ENCODE measurements around the gene EPOP.

EPOP gene

GRCh38 chr17:38716368-38717005 is 41.7 kb upstream of the EPOP start:
- no peak overlapping the region for H3K4me3 ChIP-seq (ENCODE audit: control insufficient read depth in 1 of 7, extremely low read depth in 1 of 7, insufficient read depth in 4 of 7, low read depth in 2 of 7, low read length in 6 of 7)
- ChIA-PET POLR2A (interaction anchor here (1.1 kb wide), 1 partner anchor 21 kb away, joined by 3 read pairs; no protein-coding TSS in a partner anchor), CTCF (interaction anchor here (0.8 to 1.7 kb wide), 6 partner anchors 10 to 39 kb away, joined by 3 to 4 read pairs (median 3); no protein-coding TSS in a partner anchor)
- no peak overlapping the region for H3K27ac ChIP-seq (ENCODE audit: insufficient read depth in 1 of 2, low read depth in 1 of 2, low read length in 2 of 2, poor library complexity in 1 of 2, severe bottlenecking in 2 of 2)
- no peaks in the 10 kb centered on the region for H3K27me3 ChIP-seq (replicated peaks in 2 of 5; ENCODE audit: control insufficient read depth in 4 of 5, insufficient read depth in 5 of 5, low read length in 4 of 5)
- no peak for DNase-seq
- H3K9me3 ChIP-seq (ENCODE audit: control extremely low read depth in 1 of 5, control insufficient read depth in 4 of 5, insufficient read depth in 2 of 5, low read depth in 1 of 5, low read length in 4 of 5): no peaks in the 10 kb centered on the region
- 92% methylated on average over 10 of the region's 18 CpGs for WGBS (ENCODE audit: insufficient coverage)
- peaks cover 16 to 84% (median 67%) of the 10 kb centered on the region in 4 experiments for H3K36me3 ChIP-seq (ENCODE audit: control insufficient read depth in 4 of 4, insufficient read depth in 4 of 4, low read length in 3 of 4)
- H3K4me1 ChIP-seq (ENCODE audit: control extremely low read depth in 1 of 4, control insufficient read depth in 4 of 4, insufficient read depth in 4 of 4, low read length in 3 of 4): peaks cover 0 to 12% (median 11%) of the 10 kb centered on the region in 4 experiments

- no peak for DNase-seq
- ChIA-PET CTCF (interaction anchor here (1.3 to 1.8 kb wide), 3 partner anchors 9 to 20 kb away, joined by 4 to 9 read pairs (median 4); no protein-coding TSS in a partner anchor), POLR2A (no interaction called here)
- no peaks in the 10 kb centered on the region for H3K27me3 ChIP-seq (replicated peaks in 2 of 5; ENCODE audit: control insufficient read depth in 4 of 5, insufficient read depth in 5 of 5, low read length in 4 of 5)
- peaks cover 0 to 23% (median 22%) of the 10 kb centered on the region in 4 experiments for H3K4me1 ChIP-seq (ENCODE audit: control extremely low read depth in 1 of 4, control insufficient read depth in 4 of 4, insufficient read depth in 4 of 4, low read length in 3 of 4)
- WGBS (ENCODE audit: insufficient coverage): 89% methylated on average over 3 of the region's 9 CpGs
- no peak overlapping the region for H3K27ac ChIP-seq (ENCODE audit: insufficient read depth in 1 of 2, low read depth in 1 of 2, low read length in 2 of 2, poor library complexity in 1 of 2, severe bottlenecking in 2 of 2)
- H3K4me3 ChIP-seq (ENCODE audit: control insufficient read depth in 1 of 7, extremely low read depth in 1 of 7, insufficient read depth in 4 of 7, low read depth in 2 of 7, low read length in 6 of 7): no peak overlapping the region
- no peaks in the 10 kb centered on the region for H3K9me3 ChIP-seq (ENCODE audit: control extremely low read depth in 1 of 5, control insufficient read depth in 4 of 5, insufficient read depth in 2 of 5, low read depth in 1 of 5, low read length in 4 of 5)
- H3K36me3 ChIP-seq (ENCODE audit: control insufficient read depth in 4 of 4, insufficient read depth in 4 of 4, low read length in 3 of 4): peaks cover 14 to 80% (median 62%) of the 10 kb centered on the region in 4 experiments
Measured at GRCh38 chr17:38715216-38715943, 40.6 kb upstream of the EPOP start.

- POLR2A ChIA-PET: no interaction called here
- Histone ChIP-seq H3K27ac (ENCODE audit: insufficient read depth in 1 of 2, low read depth in 1 of 2, low read length in 2 of 2, poor library complexity in 1 of 2, severe bottlenecking in 2 of 2) (no peak overlapping the region), H3K4me3 (ENCODE audit: control insufficient read depth in 1 of 7, extremely low read depth in 1 of 7, insufficient read depth in 4 of 7, low read depth in 2 of 7, low read length in 6 of 7) (no peak overlapping the region), H3K36me3 (ENCODE audit: control insufficient read depth in 4 of 4, insufficient read depth in 4 of 4, low read length in 3 of 4) (peaks cover 10 to 78% (median 62%) of the 10 kb centered on the region in 4 experiments), H3K27me3 (replicated peaks in 2 of 5; ENCODE audit: control insufficient read depth in 4 of 5, insufficient read depth in 5 of 5, low read length in 4 of 5) (no peaks in the 10 kb centered on the region), H3K9me3 (ENCODE audit: control extremely low read depth in 1 of 5, control insufficient read depth in 4 of 5, insufficient read depth in 2 of 5, low read depth in 1 of 5, low read length in 4 of 5) (no peaks in the 10 kb centered on the region), H3K4me1 (ENCODE audit: control extremely low read depth in 1 of 4, control insufficient read depth in 4 of 4, insufficient read depth in 4 of 4, low read length in 3 of 4) (peaks cover 0 to 34% (median 25%) of the 10 kb centered on the region in 4 experiments)
- CTCF ChIA-PET: interaction anchor here (1.8 kb wide), 1 partner anchor 10 kb away, joined by 9 read pairs; no protein-coding TSS in a partner anchor
- 100% methylated on average over 3 of the region's 11 CpGs for WGBS (ENCODE audit: insufficient coverage)
- DNase-seq: no peak
Measured at GRCh38 chr17:38713456-38714075, 38.8 kb upstream of the EPOP start.

- Histone ChIP-seq H3K9me3 (ENCODE audit: control extremely low read depth in 1 of 5, control insufficient read depth in 4 of 5, insufficient read depth in 2 of 5, low read depth in 1 of 5, low read length in 4 of 5) (no peaks in the 10 kb centered on the region), H3K4me1 (ENCODE audit: control extremely low read depth in 1 of 4, control insufficient read depth in 4 of 4, insufficient read depth in 4 of 4, low read length in 3 of 4) (peaks cover 0 to 34% (median 27%) of the 10 kb centered on the region in 4 experiments), H3K4me3 (ENCODE audit: control insufficient read depth in 1 of 7, extremely low read depth in 1 of 7, insufficient read depth in 4 of 7, low read depth in 2 of 7, low read length in 6 of 7) (no peak overlapping the region), H3K36me3 (ENCODE audit: control insufficient read depth in 4 of 4, insufficient read depth in 4 of 4, low read length in 3 of 4) (peaks cover 9 to 79% (median 65%) of the 10 kb centered on the region in 4 experiments), H3K27me3 (replicated peaks in 2 of 5; ENCODE audit: control insufficient read depth in 4 of 5, insufficient read depth in 5 of 5, low read length in 4 of 5) (no peaks in the 10 kb centered on the region), H3K27ac (ENCODE audit: insufficient read depth in 1 of 2, low read depth in 1 of 2, low read length in 2 of 2, poor library complexity in 1 of 2, severe bottlenecking in 2 of 2) (no peak overlapping the region)
- CTCF ChIA-PET: no interaction called here
- POLR2A ChIA-PET: interaction anchor here (0.7 to 1.2 kb wide), 2 partner anchors 11 to 172 kb away, joined by 3 read pairs; no protein-coding TSS in a partner anchor
- DNase-seq: no peak
- 100% methylated on average over 2 of the region's 10 CpGs for WGBS (ENCODE audit: insufficient coverage)
Measured at GRCh38 chr17:38712593-38712992, 37.8 kb upstream of the EPOP start.

- POLR2A ChIA-PET: interaction anchor here (0.7 to 1.6 kb wide), 3 partner anchors 8 to 171 kb away, joined by 3 read pairs; no protein-coding TSS in a partner anchor
Measured at GRCh38 chr17:38711792-38712571, 37.2 kb upstream of the EPOP start.

GRCh38 chr17:38710985-38711384 is 36.2 kb upstream of the EPOP start:
- ChIA-PET POLR2A (interaction anchor here (1.2 to 1.6 kb wide), 2 partner anchors 9 to 11 kb away, joined by 3 read pairs; no protein-coding TSS in a partner anchor), CTCF (interaction anchor here (0.7 to 4.0 kb wide), 9 partner anchors 11 to 153 kb away, joined by 3 to 25 read pairs (median 3); no protein-coding TSS in a partner anchor)
- no peak for DNase-seq
- Histone ChIP-seq H3K27ac (ENCODE audit: insufficient read depth in 1 of 2, low read depth in 1 of 2, low read length in 2 of 2, poor library complexity in 1 of 2, severe bottlenecking in 2 of 2) (no peak overlapping the region), H3K4me3 (ENCODE audit: control insufficient read depth in 1 of 7, extremely low read depth in 1 of 7, insufficient read depth in 4 of 7, low read depth in 2 of 7, low read length in 6 of 7) (no peak overlapping the region), H3K9me3 (ENCODE audit: control extremely low read depth in 1 of 5, control insufficient read depth in 4 of 5, insufficient read depth in 2 of 5, low read depth in 1 of 5, low read length in 4 of 5) (no peaks in the 10 kb centered on the region), H3K36me3 (ENCODE audit: control insufficient read depth in 4 of 4, insufficient read depth in 4 of 4, low read length in 3 of 4) (peaks cover 4 to 67% (median 53%) of the 10 kb centered on the region in 4 experiments), H3K4me1 (ENCODE audit: control extremely low read depth in 1 of 4, control insufficient read depth in 4 of 4, insufficient read depth in 4 of 4, low read length in 3 of 4) (peaks cover 0 to 49% (median 41%) of the 10 kb centered on the region in 4 experiments), H3K27me3 (replicated peaks in 2 of 5; ENCODE audit: control insufficient read depth in 4 of 5, insufficient read depth in 5 of 5, low read length in 4 of 5) (no peaks in the 10 kb centered on the region)
- WGBS (ENCODE audit: insufficient coverage): 80% methylated on average over 4 of the region's 5 CpGs

More at GRCh38 chr17:38711792-38712571, 37.2 kb upstream of the EPOP start:
- no peaks in the 10 kb centered on the region for H3K27me3 ChIP-seq (replicated peaks in 2 of 5; ENCODE audit: control insufficient read depth in 4 of 5, insufficient read depth in 5 of 5, low read length in 4 of 5)
- peaks cover 8 to 77% (median 61%) of the 10 kb centered on the region in 4 experiments for H3K36me3 ChIP-seq (ENCODE audit: control insufficient read depth in 4 of 4, insufficient read depth in 4 of 4, low read length in 3 of 4)
- no peaks in the 10 kb centered on the region for H3K9me3 ChIP-seq (ENCODE audit: control extremely low read depth in 1 of 5, control insufficient read depth in 4 of 5, insufficient read depth in 2 of 5, low read depth in 1 of 5, low read length in 4 of 5)
- WGBS (ENCODE audit: insufficient coverage): 63% methylated on average over 16 of the region's 26 CpGs
- peak in 2 of 3 donors; percentile 63 to 71 for DNase-seq
- CTCF ChIA-PET: interaction anchor here (0.9 to 2.5 kb wide), 2 partner anchors 12 to 16 kb away, joined by 3 to 14 read pairs; no protein-coding TSS in a partner anchor
- peak overlapping the region in 2 of 7 experiments; percentile 11 to 33 for H3K4me3 ChIP-seq (ENCODE audit: control insufficient read depth in 1 of 7, extremely low read depth in 1 of 7, insufficient read depth in 4 of 7, low read depth in 2 of 7, low read length in 6 of 7)
- H3K27ac ChIP-seq (ENCODE audit: insufficient read depth in 1 of 2, low read depth in 1 of 2, low read length in 2 of 2, poor library complexity in 1 of 2, severe bottlenecking in 2 of 2): no peak overlapping the region
- H3K4me1 ChIP-seq (ENCODE audit: control extremely low read depth in 1 of 4, control insufficient read depth in 4 of 4, insufficient read depth in 4 of 4, low read length in 3 of 4): peaks cover 0 to 39% (median 31%) of the 10 kb centered on the region in 4 experiments

Measured in common myeloid progenitor, CD34-positive (primary cell).